Measurements from ENCODE around the gene RHOF. TPM values are rescaled to one million over a fixed set of nuclear protein-coding genes. Genes with fewer than 3 reads are reported as not detected.

Gene RHOF
- total and polyA plus RNA-seq, 2 of the 13 experiments (the other 11 are each of a cell fraction or from before 2014, with no cell fraction given) = 14.6 to 32.2 TPM

DNA sequence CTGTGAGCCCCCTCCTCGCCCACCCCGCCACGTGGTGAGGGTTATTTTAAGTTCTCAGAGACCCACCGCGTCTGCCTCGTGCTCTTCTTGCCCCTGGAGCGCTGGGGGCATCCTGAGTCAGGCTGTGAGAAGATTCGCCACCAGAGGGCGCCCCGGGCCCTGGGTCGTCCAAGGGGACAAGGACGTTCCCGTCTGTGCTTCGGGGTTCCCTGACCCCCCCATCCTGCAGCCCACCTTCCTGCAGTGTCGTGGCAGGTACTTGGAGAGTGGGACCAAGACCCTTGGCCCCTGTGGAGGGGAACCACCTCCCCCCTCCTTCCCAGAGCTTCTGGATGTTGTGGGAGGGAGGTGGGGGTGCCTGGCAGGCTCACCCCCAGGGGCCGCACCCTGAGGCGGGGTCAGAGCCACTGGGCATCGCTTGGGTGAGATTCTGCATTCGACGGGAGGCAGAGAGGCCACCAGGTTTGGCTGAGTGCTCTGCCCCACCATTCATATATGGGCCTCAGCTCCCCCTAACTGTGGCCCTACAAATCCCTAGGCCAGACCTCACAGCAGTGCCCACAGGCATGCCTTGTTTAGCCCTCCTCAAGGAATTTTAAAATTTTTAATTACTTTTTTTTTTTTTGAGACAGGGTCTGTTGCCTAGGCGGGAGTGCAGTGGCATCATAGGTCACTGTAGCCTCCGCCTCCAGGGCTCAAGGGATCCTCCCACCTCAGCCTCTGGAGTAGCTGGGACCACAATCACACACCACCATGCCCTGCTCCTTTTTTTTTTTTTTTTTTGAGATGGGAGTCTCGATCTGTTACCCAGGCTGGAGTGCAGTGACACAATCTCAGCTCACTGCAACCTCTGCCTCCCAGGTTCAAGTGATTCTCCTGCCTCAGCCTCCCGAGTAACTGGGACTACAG, 17.0 kb downstream of the RHOF start (continued):
- TF ChIP-seq, protein P1, sequence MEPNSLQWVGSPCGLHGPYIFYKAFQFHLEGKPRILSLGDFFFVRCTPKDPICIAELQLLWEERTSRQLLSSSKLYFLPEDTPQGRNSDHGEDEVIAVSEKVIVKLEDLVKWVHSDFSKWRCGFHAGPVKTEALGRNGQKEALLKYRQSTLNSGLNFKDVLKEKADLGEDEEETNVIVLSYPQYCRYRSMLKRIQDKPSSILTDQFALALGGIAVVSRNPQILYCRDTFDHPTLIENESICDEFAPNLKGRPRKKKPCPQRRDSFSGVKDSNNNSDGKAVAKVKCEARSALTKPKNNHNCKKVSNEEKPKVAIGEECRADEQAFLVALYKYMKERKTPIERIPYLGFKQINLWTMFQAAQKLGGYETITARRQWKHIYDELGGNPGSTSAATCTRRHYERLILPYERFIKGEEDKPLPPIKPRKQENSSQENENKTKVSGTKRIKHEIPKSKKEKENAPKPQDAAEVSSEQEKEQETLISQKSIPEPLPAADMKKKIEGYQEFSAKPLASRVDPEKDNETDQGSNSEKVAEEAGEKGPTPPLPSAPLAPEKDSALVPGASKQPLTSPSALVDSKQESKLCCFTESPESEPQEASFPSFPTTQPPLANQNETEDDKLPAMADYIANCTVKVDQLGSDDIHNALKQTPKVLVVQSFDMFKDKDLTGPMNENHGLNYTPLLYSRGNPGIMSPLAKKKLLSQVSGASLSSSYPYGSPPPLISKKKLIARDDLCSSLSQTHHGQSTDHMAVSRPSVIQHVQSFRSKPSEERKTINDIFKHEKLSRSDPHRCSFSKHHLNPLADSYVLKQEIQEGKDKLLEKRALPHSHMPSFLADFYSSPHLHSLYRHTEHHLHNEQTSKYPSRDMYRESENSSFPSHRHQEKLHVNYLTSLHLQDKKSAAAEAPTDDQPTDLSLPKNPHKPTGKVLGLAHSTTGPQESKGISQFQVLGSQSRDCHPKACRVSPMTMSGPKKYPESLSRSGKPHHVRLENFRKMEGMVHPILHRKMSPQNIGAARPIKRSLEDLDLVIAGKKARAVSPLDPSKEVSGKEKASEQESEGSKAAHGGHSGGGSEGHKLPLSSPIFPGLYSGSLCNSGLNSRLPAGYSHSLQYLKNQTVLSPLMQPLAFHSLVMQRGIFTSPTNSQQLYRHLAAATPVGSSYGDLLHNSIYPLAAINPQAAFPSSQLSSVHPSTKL (CRISPR knock-in tag; IDR thresholded peaks at IDR 0.05) = no peak
- TF ChIP-seq, protein P2, sequence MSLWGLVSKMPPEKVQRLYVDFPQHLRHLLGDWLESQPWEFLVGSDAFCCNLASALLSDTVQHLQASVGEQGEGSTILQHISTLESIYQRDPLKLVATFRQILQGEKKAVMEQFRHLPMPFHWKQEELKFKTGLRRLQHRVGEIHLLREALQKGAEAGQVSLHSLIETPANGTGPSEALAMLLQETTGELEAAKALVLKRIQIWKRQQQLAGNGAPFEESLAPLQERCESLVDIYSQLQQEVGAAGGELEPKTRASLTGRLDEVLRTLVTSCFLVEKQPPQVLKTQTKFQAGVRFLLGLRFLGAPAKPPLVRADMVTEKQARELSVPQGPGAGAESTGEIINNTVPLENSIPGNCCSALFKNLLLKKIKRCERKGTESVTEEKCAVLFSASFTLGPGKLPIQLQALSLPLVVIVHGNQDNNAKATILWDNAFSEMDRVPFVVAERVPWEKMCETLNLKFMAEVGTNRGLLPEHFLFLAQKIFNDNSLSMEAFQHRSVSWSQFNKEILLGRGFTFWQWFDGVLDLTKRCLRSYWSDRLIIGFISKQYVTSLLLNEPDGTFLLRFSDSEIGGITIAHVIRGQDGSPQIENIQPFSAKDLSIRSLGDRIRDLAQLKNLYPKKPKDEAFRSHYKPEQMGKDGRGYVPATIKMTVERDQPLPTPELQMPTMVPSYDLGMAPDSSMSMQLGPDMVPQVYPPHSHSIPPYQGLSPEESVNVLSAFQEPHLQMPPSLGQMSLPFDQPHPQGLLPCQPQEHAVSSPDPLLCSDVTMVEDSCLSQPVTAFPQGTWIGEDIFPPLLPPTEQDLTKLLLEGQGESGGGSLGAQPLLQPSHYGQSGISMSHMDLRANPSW (CRISPR knock-in tag; IDR thresholded peaks at IDR 0.05; ENCODE audit: borderline replicate concordance) = no peak
- TF ChIP-seq SRSF1 (optimal IDR thresholded peaks at IDR 0.05; ENCODE audit: low read depth, low read length) (peak; percentile 23), CBX5 (CRISPR knock-in tag; IDR thresholded peaks at IDR 0.05; ENCODE audit: borderline replicate concordance) (peak; percentile 35; the same call in 1 of the 2 replicates), DMTF1 (CRISPR knock-in tag; IDR thresholded peaks at IDR 0.05) (no peak), RAD21 (CRISPR knock-in tag; IDR thresholded peaks at IDR 0.05) (peak; percentile 86), ZMYM2 (CRISPR knock-in tag; IDR thresholded peaks at IDR 0.05) (no peak), ZNF549 (CRISPR knock-in tag; IDR thresholded peaks at IDR 0.05) (no peak), ZNF225 (CRISPR knock-in tag; IDR thresholded peaks at IDR 0.05) (no peak), ZNF619 (CRISPR knock-in tag; IDR thresholded peaks at IDR 0.05) (no peak), ONECUT2 (CRISPR knock-in tag; IDR thresholded peaks at IDR 0.05) (no peak), ZNF776 (CRISPR knock-in tag; IDR thresholded peaks at IDR 0.05) (no peak), MAX (IDR thresholded peaks at IDR 0.05) (peak; percentile 45; the same call in 1 of the 2 replicates), HCFC1 (IDR thresholded peaks at IDR 0.05; ENCODE audit: low read depth, low read length) (no peak), SP140L (CRISPR knock-in tag; IDR thresholded peaks at IDR 0.05; ENCODE audit: borderline replicate concordance) (no peak), SCMH1 (CRISPR knock-in tag; IDR thresholded peaks at IDR 0.05; ENCODE audit: borderline replicate concordance) (no peak), ZNF331 (CRISPR knock-in tag; IDR thresholded peaks at IDR 0.05) (no peak), CHD2 (IDR thresholded peaks at IDR 0.05; ENCODE audit: low read depth, low read length) (no peak)
- TF ChIP-seq, protein P3, sequence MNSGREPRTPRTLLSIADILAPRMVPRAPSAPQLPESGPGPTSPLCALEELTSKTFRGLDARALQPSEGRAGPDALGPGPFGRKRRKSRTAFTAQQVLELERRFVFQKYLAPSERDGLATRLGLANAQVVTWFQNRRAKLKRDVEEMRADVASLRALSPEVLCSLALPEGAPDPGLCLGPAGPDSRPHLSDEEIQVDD (CRISPR knock-in tag; IDR thresholded peaks at IDR 0.05; ENCODE audit: borderline replicate concordance) = no peak

Measured in HepG2 (cell line).